Choroid plexus epithelial cell (primary cell): ENCODE results near the gene ZFR.
"Not testable (repeated sequence)": the region's sequence is repeated elsewhere in the genome, so short reads cannot be mapped to it uniquely, and the experiment has no call there.

Experiments used
- DNase-seq: peaks from one replicate; pipeline ENCODE4 v3.0.0-alpha.2; 2010; ENCODE audit warnings: low read depth
- H3K4me3 ChIP-seq: 2 replicates; pipeline ENCODE4 v1.5.1; 2011; ENCODE audit warnings: low read depth, mild to moderate bottlenecking, control low read depth, low read length, moderate library complexity
- CTCF ChIP-seq: conservative IDR thresholded peaks from 2 replicates; pipeline ENCODE4 v1.5.1; 2011; ENCODE audit warnings: low read depth, mild to moderate bottlenecking, control low read depth, inconsistent platforms, low read length, moderate library complexity

ZFR gene

GRCh38 chr5:32319392-32319791 is 125.1 kb downstream of the ZFR start:
- DNase-seq = no peak
- TF ChIP-seq CTCF = no peak
- no peak overlapping the region for H3K4me3 ChIP-seq

DNA sequence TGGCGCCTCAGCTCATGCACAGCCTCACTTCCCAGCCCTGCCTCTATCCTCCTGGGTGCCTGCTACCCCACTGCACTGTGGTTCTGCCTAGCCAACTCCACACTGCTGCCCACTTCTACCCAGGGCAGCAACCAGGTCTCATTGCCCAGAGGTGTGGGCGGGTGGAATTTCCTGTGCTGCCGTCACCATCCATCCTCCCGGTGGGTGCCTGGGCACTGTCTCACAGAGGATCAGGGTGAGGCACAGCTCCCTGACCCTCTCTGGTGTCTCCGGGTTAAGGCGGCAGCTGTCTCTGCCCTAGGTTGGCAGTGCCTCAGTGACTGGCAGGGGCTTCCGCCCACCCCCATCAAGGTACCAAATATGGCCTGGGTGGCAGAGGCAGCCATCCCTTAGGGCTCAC is 127.5 kb downstream of the ZFR start:
- no peak for DNase-seq
- no peak for TF ChIP-seq CTCF
- no peak overlapping the region for H3K4me3 ChIP-seq

GRCh38 chr5:32315221-32316014 is 129.1 kb downstream of the ZFR start:
- no peak for DNase-seq
- no peak overlapping the region for H3K4me3 ChIP-seq
- no peak for TF ChIP-seq CTCF

DNA sequence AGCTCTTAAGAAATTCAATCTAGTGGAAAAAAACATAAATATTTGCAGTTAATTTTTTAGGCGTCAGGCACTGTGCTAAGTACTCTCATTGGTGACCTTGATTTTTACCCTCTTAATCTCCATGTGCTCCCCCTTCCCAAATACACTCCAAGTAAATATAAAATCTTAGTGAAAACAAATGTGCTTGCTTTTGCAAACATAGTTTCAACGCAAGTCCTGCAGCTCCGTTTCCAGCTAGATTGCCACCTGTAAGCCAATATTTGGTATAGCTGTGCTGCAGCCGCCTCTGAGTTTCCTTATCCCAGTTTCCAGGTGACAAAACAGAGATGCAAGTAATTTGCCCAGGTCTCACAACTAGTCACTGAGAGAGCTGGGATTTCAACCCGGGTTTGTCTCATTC is 129.9 kb downstream of the ZFR start:
- no peak for TF ChIP-seq CTCF
- no peak overlapping the region for H3K4me3 ChIP-seq

DNA sequence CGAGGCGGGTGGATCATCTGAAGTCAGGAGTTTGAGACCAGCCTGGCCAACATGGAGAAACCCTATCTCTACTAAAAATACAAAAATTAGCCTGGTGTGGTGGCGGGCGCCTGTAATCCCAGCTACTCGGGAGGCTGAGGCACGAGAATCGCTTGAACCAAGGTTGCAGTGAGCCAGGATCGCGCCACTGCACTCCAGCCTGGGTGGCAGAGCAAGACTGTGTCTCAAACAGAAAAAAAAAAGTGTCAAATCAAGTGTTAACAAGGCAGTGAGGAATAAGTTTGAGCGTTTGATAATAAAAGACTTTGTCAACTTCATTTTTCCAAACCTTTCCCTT is 130.4 kb downstream of the ZFR start:
- DNase-seq, H3K4me3 ChIP-seq: not testable (repeated sequence)

More for the DNA sequence above, 129.9 kb downstream of the ZFR start:
- no peak for DNase-seq

GRCh38 chr5:32312595-32313332 is 131.8 kb downstream of the ZFR start, which contains the start of gene MTMR12:
TSS of gene MTMR12 (minus strand) at chr5:32312939. CDS start at chr5:32312838, 101 bp downstream.
- peak within 1 kb of the TSS; percentile 83 for H3K4me3 ChIP-seq
- no peak for TF ChIP-seq CTCF
- DNase-seq = peak; percentile 100

DNA sequence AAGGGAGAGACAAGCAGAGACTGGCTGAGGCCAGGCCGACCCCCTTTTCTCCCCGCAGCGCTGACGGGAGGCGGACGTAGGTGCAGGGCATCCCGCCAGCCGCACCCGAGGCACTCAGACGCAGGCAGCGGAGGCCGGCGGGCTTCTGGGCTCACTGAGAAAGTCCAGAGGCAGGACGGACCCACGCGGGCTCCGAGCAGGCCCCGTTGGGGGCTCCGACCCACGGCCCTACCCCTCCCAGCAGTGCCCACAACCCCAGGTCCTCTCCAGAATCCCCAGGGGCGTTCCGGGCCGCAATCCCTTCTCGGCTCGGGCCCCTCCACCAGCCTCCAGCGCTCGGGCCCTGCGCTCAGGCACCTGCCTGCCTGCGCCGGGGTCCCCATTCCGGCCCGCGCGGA is 132.3 kb downstream of the ZFR start:
- H3K4me3 ChIP-seq = peak overlapping the region; percentile 83
- no peak for TF ChIP-seq CTCF
- DNase-seq = peak; percentile 62
